Astrocyte of the cerebellum (primary cell): ENCODE data around the gene SORCS2.

ENCODE experiments used
- DNase-seq: peaks from one replicate; pipeline ENCODE4 v3.0.0-alpha.2; 2011; ENCODE audit warnings: low read depth
- H3K4me3 ChIP-seq: 2 replicates; pipeline ENCODE4 v1.5.1; 2011; ENCODE audit warnings: mild to moderate bottlenecking, low read depth, low read length, moderate library complexity
- CTCF ChIP-seq: IDR thresholded peaks from 2 replicates; pipeline ENCODE4 v1.5.1; 2012; ENCODE audit warnings: low read length, low read depth, moderate library complexity, mild to moderate bottlenecking; ENCODE audit errors: missing control alignments
- in situ Hi-C: cut with HindIII; loops from 2 replicates; pipeline ENCODE4 v1.10.0; 2017; ENCODE audit warnings: low sequenced_read_pairs

The SORCS2 gene

GRCh38 chr4:7332216-7333023 is 140.1 kb downstream of the SORCS2 start:
- in situ Hi-C loops = no loop called here
- peak; percentile 77 for DNase-seq
- TF ChIP-seq CTCF = no peak
- no peak overlapping the region for H3K4me3 ChIP-seq

- no peak overlapping the region for H3K4me3 ChIP-seq
- no peak for TF ChIP-seq CTCF
- no peak for DNase-seq
- in situ Hi-C loops = no loop called here
These were observed 140.9 kb downstream of the SORCS2 start for GRCh38 chr4:7333024-7333780.

- no peak overlapping the region for H3K4me3 ChIP-seq
- in situ Hi-C loops = no loop called here
- peak; percentile 28 for DNase-seq
- TF ChIP-seq CTCF = peak; percentile 33
These were observed 141.6 kb downstream of the SORCS2 start for GRCh38 chr4:7333801-7334421.

- H3K4me3 ChIP-seq = no peak overlapping the region
- no peak for TF ChIP-seq CTCF
- no peak for DNase-seq
- in situ Hi-C loops = no loop called here
These were observed 142.4 kb downstream of the SORCS2 start for GRCh38 chr4:7334521-7335275.

- no peak overlapping the region for H3K4me3 ChIP-seq
- DNase-seq = no peak
- peak; percentile 70 for TF ChIP-seq CTCF
- in situ Hi-C loops = no loop called here
These were observed 143.2 kb downstream of the SORCS2 start for GRCh38 chr4:7335344-7336066.
